Mesodermal cell (in vitro differentiated cells): ENCODE data around the gene TLCD4.

Experiments used
- H3K27ac ChIP-seq: 2 replicates; pipeline ENCODE4 v1.7.0; 2013; ENCODE audit warnings: mild to moderate bottlenecking, low read depth, low read length, moderate library complexity; ENCODE audit not compliant: severe bottlenecking
- H3K36me3 ChIP-seq: 2 replicates; pipeline ENCODE4 v1.7.1; 2013; ENCODE audit warnings: mild to moderate bottlenecking, low read length, moderate library complexity; ENCODE audit not compliant: control insufficient read depth, insufficient read depth
- H3K4me1 ChIP-seq: one replicate; pipeline ENCODE4 v1.7.1; 2013; ENCODE audit warnings: mild to moderate bottlenecking, low read length; ENCODE audit not compliant: insufficient read depth, control insufficient read depth, poor library complexity, severe bottlenecking
- H3K4me3 ChIP-seq: 2 replicates; pipeline ENCODE4 v1.7.0; 2013; ENCODE audit warnings: low read length, control low read depth, mild to moderate bottlenecking; ENCODE audit not compliant: insufficient read depth, poor library complexity, severe bottlenecking; ENCODE audit errors: extremely low read depth
- H3K9me3 ChIP-seq: 2 replicates; pipeline ENCODE4 v1.7.1; 2013; ENCODE audit warnings: mild to moderate bottlenecking, low read length, moderate library complexity; ENCODE audit not compliant: control insufficient read depth
- WGBS, 2 experiments: methylation state at CpG; one replicate each; pipeline ENCODE4 v1.1.5; 2013; ENCODE audit warnings: missing lambda C conversion rate in 2 of 2; ENCODE audit not compliant: insufficient coverage in 2 of 2; 5-methylcytosine and 5-hydroxymethylcytosine counted together

Gene TLCD4

DNA sequence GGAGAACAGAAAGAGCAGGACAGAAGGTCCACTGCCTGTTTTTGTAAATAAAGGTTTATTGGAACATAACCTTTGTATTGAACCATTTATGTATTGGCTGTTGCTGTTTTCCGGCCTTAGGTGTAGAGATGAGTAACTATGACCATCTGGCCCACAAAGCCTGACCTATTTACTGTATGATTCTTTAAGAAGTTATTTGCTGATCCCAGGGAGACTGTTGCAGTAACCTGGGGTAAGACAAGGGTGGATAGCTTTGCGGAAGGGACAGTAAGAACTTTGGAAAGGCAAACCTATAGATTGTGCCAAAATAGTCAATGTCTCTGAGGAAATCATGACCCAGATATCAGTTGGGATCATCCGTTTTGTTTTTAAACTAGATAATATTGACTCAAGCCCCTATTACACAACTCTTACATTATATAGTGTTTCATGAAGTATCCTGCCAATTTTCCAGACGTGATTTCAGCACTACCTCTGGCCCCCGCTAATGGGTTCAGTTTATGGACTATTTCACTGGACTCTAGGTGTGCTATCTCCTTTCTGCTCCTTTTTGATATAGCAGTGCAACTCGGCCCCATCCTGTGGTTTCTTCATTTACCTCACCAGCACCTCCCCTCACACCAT lies 20.8 kb upstream of the TLCD4 start:
- WGBS, 2 experiments, result 90 to 92% methylated on average over 3 to 5 of the region's 6 CpGs
- H3K9me3 ChIP-seq, result no peaks in the 10 kb centered on the region
- H3K27ac ChIP-seq, result no peak overlapping the region
- no peak overlapping the region for H3K4me3 ChIP-seq
- H3K4me1 ChIP-seq, result no peaks in the 10 kb centered on the region
- no peaks in the 10 kb centered on the region for H3K36me3 ChIP-seq

GRCh38 chr1:95097426-95097825 lies 19.7 kb upstream of the TLCD4 start:
- Histone ChIP-seq H3K4me1 (no peaks in the 10 kb centered on the region), H3K4me3 (no peak overlapping the region), H3K36me3 (no peaks in the 10 kb centered on the region), H3K9me3 (no peaks in the 10 kb centered on the region), H3K27ac (no peak overlapping the region)
- WGBS, 2 experiments, result 81 to 90% methylated on average over 1 to 2 of the region's 4 CpGs

GRCh38 chr1:95098196-95098595 lies 19.0 kb upstream of the TLCD4 start:
- no peak overlapping the region for H3K27ac ChIP-seq
- 81 to 89% methylated on average over 3 to 4 of the region's 4 CpGs for WGBS, 2 experiments
- H3K36me3 ChIP-seq, result no peaks in the 10 kb centered on the region
- H3K4me3 ChIP-seq, result no peak overlapping the region
- H3K9me3 ChIP-seq, result no peaks in the 10 kb centered on the region
- H3K4me1 ChIP-seq, result no peaks in the 10 kb centered on the region

- Histone ChIP-seq H3K9me3 (no peaks in the 10 kb centered on the region), H3K4me3 (no peak overlapping the region), H3K36me3 (no peaks in the 10 kb centered on the region), H3K27ac (no peak overlapping the region), H3K4me1 (no peaks in the 10 kb centered on the region)
- 100% methylated on average over 1 of the region's 2 CpGs for WGBS, 2 experiments
Measured at GRCh38 chr1:95108792-95109191, 8.4 kb upstream of the TLCD4 start.

DNA sequence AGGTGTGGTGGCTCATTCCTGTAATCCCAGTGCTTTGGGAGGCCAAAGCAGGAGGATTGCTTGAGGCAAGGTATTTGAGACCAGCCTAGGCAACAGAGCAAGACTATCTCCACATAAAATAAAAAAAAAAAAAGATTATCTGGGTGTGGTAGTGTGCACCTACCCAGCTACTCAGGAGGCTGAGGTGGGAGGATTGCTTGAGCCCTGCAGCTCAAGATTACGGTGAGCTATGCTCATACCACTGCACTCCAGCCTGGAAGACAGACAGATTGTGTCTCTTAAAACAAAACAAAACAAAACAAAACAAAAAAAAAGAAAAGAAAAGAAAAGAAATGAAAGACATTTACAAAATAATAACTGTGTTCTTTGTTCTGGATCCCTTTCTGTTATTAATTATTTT lies 6.1 kb upstream of the TLCD4 start:
- Histone ChIP-seq H3K27ac (no peak overlapping the region), H3K4me1 (no peaks in the 10 kb centered on the region)

GRCh38 chr1:95113684-95114083 lies 3.5 kb upstream of the TLCD4 start:
- H3K4me3 ChIP-seq, result no peak overlapping the region
- no CpG with 5 or more reads among the region's 1 CpG for WGBS, 2 experiments
- no peaks in the 10 kb centered on the region for H3K4me1 ChIP-seq
- H3K27ac ChIP-seq, result no peak overlapping the region
- H3K36me3 ChIP-seq, result no peaks in the 10 kb centered on the region
- H3K9me3 ChIP-seq, result no peaks in the 10 kb centered on the region

More for the DNA sequence above, 6.1 kb upstream of the TLCD4 start:
- Histone ChIP-seq H3K36me3 (no peaks in the 10 kb centered on the region), H3K9me3 (no peaks in the 10 kb centered on the region), H3K4me3 (no peak overlapping the region)
- WGBS, 2 experiments, result no CpG with 5 or more reads among the region's 1 CpG

DNA sequence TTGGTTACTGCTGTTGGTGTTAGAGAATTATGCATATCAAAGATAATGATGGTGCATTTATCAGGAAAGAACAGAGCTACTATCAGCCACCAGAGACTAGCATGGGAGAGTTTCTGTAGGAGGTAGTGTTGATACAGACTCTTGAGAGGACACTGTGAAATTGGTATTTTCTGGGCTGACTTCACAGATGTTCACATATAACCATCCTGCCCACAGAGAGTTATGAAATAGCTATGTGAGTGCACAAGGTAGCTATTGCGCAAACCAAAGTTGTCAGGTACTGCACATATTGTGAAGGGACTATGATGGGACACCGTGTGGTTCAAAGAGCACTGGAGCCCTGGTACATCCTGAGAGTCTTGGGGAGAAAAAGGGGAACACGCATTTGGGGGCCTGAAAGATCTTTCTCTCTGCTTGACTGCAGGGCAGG lies 1.4 kb upstream of the TLCD4 start:
- no peak overlapping the region for H3K4me3 ChIP-seq
- no peak overlapping the region for H3K27ac ChIP-seq
- no peaks in the 10 kb centered on the region for H3K36me3 ChIP-seq
- WGBS, 2 experiments, result 85 to 89% methylated on average over 2 of the region's 3 CpGs
- H3K9me3 ChIP-seq, result no peaks in the 10 kb centered on the region
- H3K4me1 ChIP-seq, result no peaks in the 10 kb centered on the region

DNA sequence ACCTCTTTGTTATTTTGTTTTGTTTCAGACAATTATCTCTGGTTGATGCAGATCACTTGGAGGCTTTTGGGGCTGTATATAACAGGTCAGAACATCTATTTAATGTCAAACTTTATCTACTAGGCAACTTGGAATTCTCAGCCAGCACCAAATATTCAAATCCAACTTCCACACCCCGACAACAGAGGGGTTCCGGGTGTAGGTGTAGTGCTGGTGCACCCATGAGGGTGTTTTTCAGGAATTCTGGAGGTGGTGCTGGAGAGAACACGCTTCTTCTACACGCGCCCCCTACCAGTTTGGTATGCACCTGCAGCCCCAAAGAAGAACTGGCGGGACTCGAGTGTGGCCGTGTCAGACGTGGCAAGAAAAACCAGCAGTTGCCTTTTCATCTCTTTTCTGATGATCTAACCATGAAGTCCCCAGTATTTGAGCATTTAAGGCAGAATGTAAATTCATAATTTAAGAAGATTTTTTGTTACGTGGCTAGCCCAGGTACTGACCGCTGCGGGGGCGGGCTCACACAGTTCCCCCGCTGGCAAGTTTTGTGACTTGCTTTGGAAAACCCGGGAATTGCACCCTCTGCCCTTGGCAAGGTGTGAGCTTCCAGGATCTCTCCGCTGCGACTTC lies 462 bp upstream of the TLCD4 start:
- Histone ChIP-seq H3K4me3 (peak overlapping the region; percentile 69), H3K36me3 (no peaks in the 10 kb centered on the region), H3K27ac (no peak overlapping the region), H3K4me1 (no peaks in the 10 kb centered on the region), H3K9me3 (no peaks in the 10 kb centered on the region)
- WGBS, 2 experiments, result 1% methylated on average over 13 to 14 of the region's 17 CpGs

GRCh38 chr1:95118067-95118499 lies 928 bp downstream of the TLCD4 start:
- no peaks in the 10 kb centered on the region for H3K9me3 ChIP-seq
- WGBS, 2 experiments, result 58 to 60% methylated on average over 2 to 3 of the region's 10 CpGs
- no peaks in the 10 kb centered on the region for H3K36me3 ChIP-seq
- H3K4me3 ChIP-seq, result peak overlapping the region; percentile 69
- no peaks in the 10 kb centered on the region for H3K4me1 ChIP-seq
- no peak overlapping the region for H3K27ac ChIP-seq

GRCh38 chr1:95118710-95119109 lies 1.6 kb downstream of the TLCD4 start:
- Histone ChIP-seq H3K4me3 (no peak overlapping the region), H3K9me3 (no peaks in the 10 kb centered on the region), H3K36me3 (no peaks in the 10 kb centered on the region), H3K27ac (no peak overlapping the region), H3K4me1 (no peaks in the 10 kb centered on the region)
- 88% methylated on average over 5 of the region's 6 CpGs; no CpG with 5 or more reads in 1 of the 2 experiments for WGBS, 2 experiments

- Histone ChIP-seq H3K4me1 (no peaks in the 10 kb centered on the region), H3K36me3 (no peaks in the 10 kb centered on the region)
Measured at GRCh38 chr1:95119273-95119672, 2.1 kb downstream of the TLCD4 start.

More at GRCh38 chr1:95119273-95119672, 2.1 kb downstream of the TLCD4 start:
- Histone ChIP-seq H3K4me3 (no peak overlapping the region), H3K27ac (no peak overlapping the region), H3K9me3 (no peaks in the 10 kb centered on the region)
